ENCODE data around the gene ANO10.

Gene ANO10

GRCh38 chr3:43353393-43353792, 268.4 kb downstream of the ANO10 start:
- Histone ChIP-seq H3K4me1 (ENCODE audit: control insufficient read depth in 2 of 2, insufficient read depth in 1 of 2, low read depth in 1 of 2, low read length in 2 of 2) (no peaks in the 10 kb centered on the region), H4K8ac (ENCODE audit: low read depth, low read length) (no peak overlapping the region), H3K27me3 (ENCODE audit: control insufficient read depth in 3 of 3, insufficient read depth in 3 of 3, low read depth in 1 of 3, low read length in 3 of 3) (no peaks in the 10 kb centered on the region), H3K9ac (ENCODE audit: low read depth, low read length, poor library complexity) (no peak overlapping the region), H2AK5ac (ENCODE audit: low read depth, low read length) (no peak overlapping the region), H3K23ac (ENCODE audit: low read depth, low read length, poor library complexity) (no peak overlapping the region), H3K4ac (ENCODE audit: low read length) (no peak overlapping the region), H2BK12ac (ENCODE audit: low read length) (no peak overlapping the region), H2BK5ac (ENCODE audit: low read length) (no peak overlapping the region), H3K4me3 (ENCODE audit: low read length in 2 of 2) (no peak overlapping the region), H2BK120ac (ENCODE audit: low read depth, low read length) (no peak overlapping the region), H3K9me3 (replicated peaks in 1 of 2; ENCODE audit: control insufficient read depth in 2 of 2, insufficient read depth in 1 of 2, low read depth in 1 of 2, low read length in 2 of 2) (peaks cover 5 to 12% of the 10 kb centered on the region in 2 donors), H3K4me2 (ENCODE audit: insufficient read depth, low read length, poor library complexity, severe bottlenecking) (no peak overlapping the region), H3K18ac (ENCODE audit: low read length) (no peak overlapping the region), H2BK15ac (ENCODE audit: low read length) (no peak overlapping the region), H2AFZ (ENCODE audit: low read length) (no peak overlapping the region), H3K14ac (ENCODE audit: low read length) (no peak overlapping the region), H4K91ac (ENCODE audit: low read depth, low read length, poor library complexity) (no peak overlapping the region), H3K79me1 (ENCODE audit: low read depth, low read length) (no peaks in the 10 kb centered on the region), H3K27ac (replicated peaks; ENCODE audit: low read length) (no peak overlapping the region), H3K36me3 (replicated peaks in 1 of 2; ENCODE audit: control insufficient read depth in 2 of 2, insufficient read depth in 2 of 2, low read length in 2 of 2) (peaks cover 3 to 27% of the 10 kb centered on the region in 2 donors)
- no peak for DNase-seq (ENCODE audit: low spot score)
- WGBS, 2 donors (ENCODE audit: extremely low coverage in 2 of 2, insufficient read length in 2 of 2, insufficient replicate concordance in 1 of 2) = no CpG with 5 or more reads among the region's 1 CpG

DNA sequence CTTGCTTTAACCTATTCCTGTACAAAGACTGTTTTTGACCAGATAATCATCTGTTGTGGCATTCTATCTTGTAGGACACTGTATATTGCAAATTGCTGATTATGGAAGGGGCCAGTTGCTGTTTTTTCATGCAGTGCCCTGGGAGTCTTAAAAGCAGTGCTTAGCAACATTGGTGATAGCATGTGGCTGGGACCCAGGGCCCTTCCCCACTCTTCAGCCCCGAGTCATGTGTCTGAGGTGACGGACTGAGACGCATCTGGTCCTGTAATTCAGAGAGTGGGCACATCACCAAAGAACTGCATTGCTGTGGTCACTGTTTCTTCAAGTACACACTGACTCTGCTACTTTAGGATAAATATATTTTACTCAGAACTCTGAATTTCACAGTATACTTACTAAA, 272.1 kb downstream of the ANO10 start:
- no peak for DNase-seq (ENCODE audit: low spot score)
- H2BK120ac ChIP-seq (ENCODE audit: low read depth, low read length) = no peak overlapping the region
- H3K4me1 ChIP-seq (ENCODE audit: control insufficient read depth in 2 of 2, insufficient read depth in 1 of 2, low read depth in 1 of 2, low read length in 2 of 2) = no peaks in the 10 kb centered on the region
- H3K36me3 ChIP-seq (replicated peaks in 1 of 2; ENCODE audit: control insufficient read depth in 2 of 2, insufficient read depth in 2 of 2, low read length in 2 of 2) = peaks cover 17 to 63% of the 10 kb centered on the region in 2 donors
- no peak overlapping the region for H4K91ac ChIP-seq (ENCODE audit: low read depth, low read length, poor library complexity)
- H3K27ac ChIP-seq (replicated peaks; ENCODE audit: low read length) = no peak overlapping the region
- no peak overlapping the region for H3K14ac ChIP-seq (ENCODE audit: low read length)
- H3K79me1 ChIP-seq (ENCODE audit: low read depth, low read length) = no peaks in the 10 kb centered on the region
- H2BK5ac ChIP-seq (ENCODE audit: low read length) = no peak overlapping the region
- H3K4me3 ChIP-seq (ENCODE audit: low read length in 2 of 2) = no peak overlapping the region
- no peaks in the 10 kb centered on the region for H3K27me3 ChIP-seq (ENCODE audit: control insufficient read depth in 3 of 3, insufficient read depth in 3 of 3, low read depth in 1 of 3, low read length in 3 of 3)
- no peak overlapping the region for H2BK15ac ChIP-seq (ENCODE audit: low read length)
- H2BK12ac ChIP-seq (ENCODE audit: low read length) = no peak overlapping the region
- WGBS, 2 donors (ENCODE audit: extremely low coverage in 2 of 2, insufficient read length in 2 of 2, insufficient replicate concordance in 1 of 2) = no CpG with 5 or more reads among the region's 3 CpGs
- H3K18ac ChIP-seq (ENCODE audit: low read length) = no peak overlapping the region
- H2AFZ ChIP-seq (ENCODE audit: low read length) = no peak overlapping the region
- H3K9ac ChIP-seq (ENCODE audit: low read depth, low read length, poor library complexity) = no peak overlapping the region
- H3K4ac ChIP-seq (ENCODE audit: low read length) = no peak overlapping the region
- H2AK5ac ChIP-seq (ENCODE audit: low read depth, low read length) = no peak overlapping the region
- peaks cover 5 to 12% of the 10 kb centered on the region in 2 donors for H3K9me3 ChIP-seq (replicated peaks in 1 of 2; ENCODE audit: control insufficient read depth in 2 of 2, insufficient read depth in 1 of 2, low read depth in 1 of 2, low read length in 2 of 2)
- H4K8ac ChIP-seq (ENCODE audit: low read depth, low read length) = no peak overlapping the region
- no peak overlapping the region for H3K23ac ChIP-seq (ENCODE audit: low read depth, low read length, poor library complexity)
- no peak overlapping the region for H3K4me2 ChIP-seq (ENCODE audit: insufficient read depth, low read length, poor library complexity, severe bottlenecking)

DNA sequence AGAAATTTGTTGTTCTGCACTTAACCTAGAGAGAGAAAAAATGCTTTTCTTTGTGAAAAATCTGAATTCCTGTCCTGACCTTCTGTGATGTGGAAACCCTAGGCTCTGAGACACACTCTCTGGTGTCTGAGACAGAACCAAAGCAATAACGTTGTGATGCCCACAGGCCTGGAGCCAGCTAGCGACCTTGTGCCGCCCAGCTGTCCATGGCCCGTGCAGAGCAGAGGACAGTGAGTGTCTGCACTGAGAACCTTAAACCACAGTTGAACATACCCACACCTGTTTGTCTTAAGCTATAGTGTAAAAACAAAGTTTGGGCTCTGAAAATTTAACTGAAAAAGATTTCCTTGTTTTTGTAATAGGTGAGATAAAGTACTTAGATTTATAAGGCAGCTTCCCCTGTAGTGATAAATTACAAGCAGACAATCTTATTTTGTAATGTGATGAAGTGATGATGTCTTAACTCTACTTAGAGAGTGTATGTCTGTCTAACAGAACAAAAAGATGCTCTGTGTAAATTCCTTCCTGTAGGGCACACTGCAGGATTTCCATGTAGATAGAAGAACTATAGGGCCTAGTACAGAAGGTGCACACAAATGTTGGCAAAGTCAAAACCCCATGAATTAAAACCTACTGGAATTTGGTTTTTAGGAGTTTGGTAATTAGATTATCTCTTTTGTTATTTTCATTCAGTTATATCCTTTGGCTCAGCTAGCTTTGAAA, 272.8 kb downstream of the ANO10 start:
- WGBS, 2 donors (ENCODE audit: extremely low coverage in 2 of 2, insufficient read length in 2 of 2, insufficient replicate concordance in 1 of 2) = no CpG with 5 or more reads among the region's 4 CpGs

GRCh38 chr3:43348350-43348749, 273.5 kb downstream of the ANO10 start:
- H3K27me3 ChIP-seq (ENCODE audit: control insufficient read depth in 3 of 3, insufficient read depth in 3 of 3, low read depth in 1 of 3, low read length in 3 of 3) = no peaks in the 10 kb centered on the region
- WGBS, 2 donors (ENCODE audit: extremely low coverage in 2 of 2, insufficient read length in 2 of 2, insufficient replicate concordance in 1 of 2) = no CpG with 5 or more reads among the region's 11 CpGs
- H3K18ac ChIP-seq (ENCODE audit: low read length) = no peak overlapping the region
- H2AFZ ChIP-seq (ENCODE audit: low read length) = no peak overlapping the region
- H3K4me2 ChIP-seq (ENCODE audit: insufficient read depth, low read length, poor library complexity, severe bottlenecking) = no peak overlapping the region
- H3K23ac ChIP-seq (ENCODE audit: low read depth, low read length, poor library complexity) = no peak overlapping the region
- H3K9me3 ChIP-seq (replicated peaks in 1 of 2; ENCODE audit: control insufficient read depth in 2 of 2, insufficient read depth in 1 of 2, low read depth in 1 of 2, low read length in 2 of 2) = peaks cover 0 to 3% of the 10 kb centered on the region in 2 donors
- no peaks in the 10 kb centered on the region for H3K79me1 ChIP-seq (ENCODE audit: low read depth, low read length)
- H3K36me3 ChIP-seq (replicated peaks in 1 of 2; ENCODE audit: control insufficient read depth in 2 of 2, insufficient read depth in 2 of 2, low read length in 2 of 2) = peaks cover 17 to 77% of the 10 kb centered on the region in 2 donors
- H3K27ac ChIP-seq (replicated peaks; ENCODE audit: low read length) = no peak overlapping the region
- DNase-seq (ENCODE audit: low spot score) = no peak
- no peak overlapping the region for H4K91ac ChIP-seq (ENCODE audit: low read depth, low read length, poor library complexity)
- no peak overlapping the region for H2AK5ac ChIP-seq (ENCODE audit: low read depth, low read length)
- H2BK5ac ChIP-seq (ENCODE audit: low read length) = no peak overlapping the region
- no peak overlapping the region for H4K8ac ChIP-seq (ENCODE audit: low read depth, low read length)
- no peak overlapping the region for H2BK120ac ChIP-seq (ENCODE audit: low read depth, low read length)
- peaks cover 0 to 4% of the 10 kb centered on the region in 2 donors for H3K4me1 ChIP-seq (ENCODE audit: control insufficient read depth in 2 of 2, insufficient read depth in 1 of 2, low read depth in 1 of 2, low read length in 2 of 2)
- no peak overlapping the region for H3K4ac ChIP-seq (ENCODE audit: low read length)
- H3K4me3 ChIP-seq (ENCODE audit: low read length in 2 of 2) = no peak overlapping the region
- no peak overlapping the region for H2BK12ac ChIP-seq (ENCODE audit: low read length)
- no peak overlapping the region for H3K9ac ChIP-seq (ENCODE audit: low read depth, low read length, poor library complexity)
- no peak overlapping the region for H2BK15ac ChIP-seq (ENCODE audit: low read length)
- H3K14ac ChIP-seq (ENCODE audit: low read length) = no peak overlapping the region

More for the DNA sequence above, 272.8 kb downstream of the ANO10 start:
- DNase-seq (ENCODE audit: low spot score) = no peak
- Histone ChIP-seq H4K91ac (ENCODE audit: low read depth, low read length, poor library complexity) (no peak overlapping the region), H3K4me1 (ENCODE audit: control insufficient read depth in 2 of 2, insufficient read depth in 1 of 2, low read depth in 1 of 2, low read length in 2 of 2) (peaks cover 0 to 1% of the 10 kb centered on the region in 2 donors), H2BK15ac (ENCODE audit: low read length) (no peak overlapping the region), H2BK5ac (ENCODE audit: low read length) (no peak overlapping the region), H3K27me3 (ENCODE audit: control insufficient read depth in 3 of 3, insufficient read depth in 3 of 3, low read depth in 1 of 3, low read length in 3 of 3) (no peaks in the 10 kb centered on the region), H3K9ac (ENCODE audit: low read depth, low read length, poor library complexity) (no peak overlapping the region), H3K4ac (ENCODE audit: low read length) (no peak overlapping the region), H2AFZ (ENCODE audit: low read length) (no peak overlapping the region), H3K79me1 (ENCODE audit: low read depth, low read length) (no peaks in the 10 kb centered on the region), H3K4me3 (ENCODE audit: low read length in 2 of 2) (no peak overlapping the region), H3K36me3 (replicated peaks in 1 of 2; ENCODE audit: control insufficient read depth in 2 of 2, insufficient read depth in 2 of 2, low read length in 2 of 2) (peaks cover 18 to 70% of the 10 kb centered on the region in 2 donors), H3K4me2 (ENCODE audit: insufficient read depth, low read length, poor library complexity, severe bottlenecking) (no peak overlapping the region), H3K27ac (replicated peaks; ENCODE audit: low read length) (no peak overlapping the region), H2BK120ac (ENCODE audit: low read depth, low read length) (no peak overlapping the region), H3K14ac (ENCODE audit: low read length) (no peak overlapping the region), H2BK12ac (ENCODE audit: low read length) (no peak overlapping the region), H2AK5ac (ENCODE audit: low read depth, low read length) (no peak overlapping the region), H3K18ac (ENCODE audit: low read length) (no peak overlapping the region), H3K9me3 (replicated peaks in 1 of 2; ENCODE audit: control insufficient read depth in 2 of 2, insufficient read depth in 1 of 2, low read depth in 1 of 2, low read length in 2 of 2) (peaks cover 5 to 7% of the 10 kb centered on the region in 2 donors), H4K8ac (ENCODE audit: low read depth, low read length) (no peak overlapping the region), H3K23ac (ENCODE audit: low read depth, low read length, poor library complexity) (no peak overlapping the region)
